B cell (primary cell): ENCODE measurements around the gene NCLN. TPM values are rescaled to one million over a fixed set of nuclear protein-coding genes. Genes with fewer than 3 reads are reported as not detected.
A peak's percentile ranks its signal among the peaks of the same experiment; 100 is the strongest.

Source experiments
- ATAC-seq: fragments of 200-7000 bp; cut with Tn5 transposase; one replicate; pipeline ENCODE4 v1.10.0; 2021; ENCODE audit warnings: low read depth, mild to moderate bottlenecking, moderate number of reproducible peaks, moderate library complexity
- CTCF ChIA-PET: fragments of 350-600 bp; sonication (Branson Sonifier 250); formaldehyde crosslinking; loops from one replicate; lab custom pipeline; 2021; ENCODE audit warnings: antibody characterized with exemption, inconsistent platforms; lab: Charles Lee
- POLR2A ChIA-PET: fragments of 350-600 bp; sonication (Branson Sonifier 250); formaldehyde crosslinking; loops from one replicate; lab custom pipeline; 2021; ENCODE audit warnings: antibody characterized with exemption; lab: Charles Lee
- DNase-seq: peaks from one replicate; pipeline ENCODE4 v3.0.0; 2013
- H2AFZ ChIP-seq: 2 replicates; pipeline ENCODE4 v1.6.1; 2012; ENCODE audit warnings: mild to moderate bottlenecking, low read depth, low read length; ENCODE audit not compliant: insufficient read depth, poor library complexity, severe bottlenecking
- H3K27ac ChIP-seq, 2 donors: 1 replicate in 1 of 2; 2 replicates in 1 of 2; pipeline ENCODE4 v1.5.1; 2012 to 2013; ENCODE audit warnings: low read length in 2 of 2, mild to moderate bottlenecking in 2 of 2, moderate library complexity in 1 of 2
- H3K27me3 ChIP-seq, 4 experiments: fragments of 200-600 bp in 1 of 4; sonication (generic) in 1 of 4; replicated peaks in 1 of 4; 1 replicate in 2 of 4; 2 replicates in 2 of 4; pipeline versions ENCODE4 v1.6.1 to v1.7.0; 2013 to 2016; ENCODE audit warnings: low read length in 3 of 4, mild to moderate bottlenecking in 2 of 4, mixed read lengths in 1 of 4, moderate library complexity in 1 of 4; ENCODE audit not compliant: insufficient read depth in 4 of 4, control insufficient read depth in 3 of 4; ENCODE audit errors: control extremely low read depth in 1 of 4
- H3K36me3 ChIP-seq, 2 experiments: replicated peaks in 1 of 2; 1 replicate in 1 of 2; 2 replicates in 1 of 2; pipeline versions ENCODE4 v1.6.1 to v1.7.1; 2013; ENCODE audit warnings: low read length in 1 of 2; ENCODE audit not compliant: insufficient read depth in 2 of 2, control insufficient read depth in 1 of 2; ENCODE audit errors: control extremely low read depth in 1 of 2, extremely low read depth in 1 of 2
- H3K4me1 ChIP-seq, 2 donors: fragments of 200-600 bp in 1 of 2; sonication (generic) in 1 of 2; 1 replicate in 1 of 2; 2 replicates in 1 of 2; pipeline versions ENCODE4 v1.5.1 to v1.6.1; 2013 to 2017; ENCODE audit warnings: low read length in 2 of 2; ENCODE audit not compliant: control insufficient read depth in 2 of 2, insufficient read depth in 2 of 2
- H3K4me2 ChIP-seq: replicated peaks from 2 replicates; pipeline ENCODE3; 2012; ENCODE audit warnings: mild to moderate bottlenecking, low read depth, low read length; ENCODE audit not compliant: poor library complexity, severe bottlenecking
- H3K4me3 ChIP-seq, 5 experiments: fragments of 200-600 bp in 1 of 5; sonication (generic) in 1 of 5; 1 replicate in 3 of 5; 2 replicates in 2 of 5; pipeline versions ENCODE4 v1.5.1 to v1.7.0; 2011 to 2016; ENCODE audit warnings: low read length in 4 of 5, mild to moderate bottlenecking in 4 of 5, low read depth in 2 of 5, control low read depth in 1 of 5, moderate library complexity in 1 of 5; ENCODE audit not compliant: insufficient read depth in 1 of 5; ENCODE audit errors: control extremely low read depth in 1 of 5, extremely low read depth in 1 of 5
- H3K79me2 ChIP-seq: fragments of 200-600 bp; sonication (generic); one replicate; pipeline ENCODE4 v1.6.0; 2016; ENCODE audit warnings: low read length; ENCODE audit not compliant: control insufficient read depth, insufficient read depth
- H3K9ac ChIP-seq: fragments of 200-600 bp; sonication (generic); 2 replicates; pipeline ENCODE4 v1.6.1; 2017; ENCODE audit warnings: mild to moderate bottlenecking, low read length, moderate library complexity
- H3K9me3 ChIP-seq, 3 donors: one replicate each; pipeline versions ENCODE4 v1.6.1 to v1.7.1; 2013; ENCODE audit warnings: low read length in 2 of 3; ENCODE audit not compliant: control insufficient read depth in 2 of 3, insufficient read depth in 1 of 3; ENCODE audit errors: control extremely low read depth in 1 of 3
- H4K20me1 ChIP-seq: 2 replicates; pipeline ENCODE4 v1.6.0; 2012; ENCODE audit warnings: mild to moderate bottlenecking, low read length; ENCODE audit not compliant: insufficient read depth, control insufficient read depth, poor library complexity, severe bottlenecking
- H3K27ac Mint-ChIP-seq: one replicate; pipeline ENCODE4 v1.8.0; 2021; ENCODE audit warnings: mixed read lengths
- H3K27me3 Mint-ChIP-seq: one replicate; pipeline ENCODE4 v1.8.0; 2021; ENCODE audit warnings: mixed read lengths
- H3K4me1 Mint-ChIP-seq: one replicate; pipeline ENCODE4 v1.8.0; 2021; ENCODE audit warnings: mixed read lengths
- H3K4me3 Mint-ChIP-seq: one replicate; pipeline ENCODE4 v1.8.0; 2021; ENCODE audit warnings: mixed read lengths
- H3K9me3 Mint-ChIP-seq: one replicate; pipeline ENCODE4 v1.8.0; 2022; ENCODE audit warnings: mixed read lengths; ENCODE audit not compliant: insufficient read depth
- CTCF ChIP-seq: fragments of 200-600 bp; IDR thresholded peaks from one replicate; pipeline ENCODE4 v1.8.0; 2022; ENCODE audit warnings: antibody characterized with exemption, mild to moderate bottlenecking
- EZH2 ChIP-seq: IDR thresholded peaks from 2 replicates; pipeline ENCODE4 v1.6.1; 2012; ENCODE audit warnings: borderline replicate concordance, low read depth, mild to moderate bottlenecking, moderate library complexity, low read length; ENCODE audit not compliant: insufficient read depth, poor library complexity, severe bottlenecking
- WGBS: methylation state at CpG from one replicate; pipeline ENCODE4 v1.1.5; 2013; ENCODE audit warnings: missing lambda C conversion rate; ENCODE audit not compliant: insufficient coverage; 5-methylcytosine and 5-hydroxymethylcytosine counted together
- intact Hi-C: fragments of 100-400 bp; cut with micrococcal nuclease; formaldehyde crosslinking; loops from one replicate; pipeline ENCODE4 v1.10.0; 2022
- polyA plus RNA-seq: library from polyadenylated mRNA; depleted of rRNA; stranded (reverse); fragments of >200 nt; gene quantifications from 2 replicates; pipeline ENCODE4 v1.2.3, GENCODE V29; 2012
- total RNA-seq, 2 donors: library from RNA; stranded (reverse); fragments of 120-200 nt in 1 of 2; gene quantifications; 1 replicate in 1 of 2; 2 replicates in 1 of 2; pipeline versions ENCODE4 v1.2.3 to v1.2.4, GENCODE V29; 2013 to 2022

The NCLN gene
- total and polyA plus RNA-seq, 2 donors (not counting 1 experiment from before 2014, with no cell fraction given) = 55.0 to 82.0 TPM

- peaks cover 0 to 4% (median 0%) of the 10 kb centered on the region in 3 donors for H3K9me3 ChIP-seq
- POLR2A ChIA-PET = no interaction called here
- peaks cover 20% of the 10 kb centered on the region for H3K27me3 Mint-ChIP-seq
- H3K4me1 Mint-ChIP-seq = peaks cover 7% of the 10 kb centered on the region
- H3K27ac Mint-ChIP-seq = no peak overlapping the region
- H3K4me3 ChIP-seq = no peak overlapping the region
- CTCF ChIA-PET = no interaction called here
- no peaks in the 10 kb centered on the region for H3K36me3 ChIP-seq
- H3K27me3 ChIP-seq = peaks cover 0 to 61% (median 19%) of the 10 kb centered on the region in 4 experiments
- ATAC-seq (no peak), DNase-seq (no peak)
- no peak overlapping the region for H3K4me2 ChIP-seq
- H3K9me3 Mint-ChIP-seq = no peaks in the 10 kb centered on the region
- no peak overlapping the region for H3K27ac ChIP-seq
- H3K9ac ChIP-seq = no peak overlapping the region
- no peak overlapping the region for H3K4me3 Mint-ChIP-seq
- H3K79me2 ChIP-seq = no peaks in the 10 kb centered on the region
- WGBS = 2% methylated on average over 5 of the region's 9 CpGs
- H3K4me1 ChIP-seq = peaks cover 0 to 5% of the 10 kb centered on the region in 2 donors
- TF ChIP-seq EZH2 (no peak), CTCF (no peak)
- no peak overlapping the region for H2AFZ ChIP-seq
- no peaks in the 10 kb centered on the region for H4K20me1 ChIP-seq
- intact Hi-C loops = no loop called here
Observed at GRCh38 chr19:3225169-3225485, 39.4 kb downstream of the NCLN start.

GRCh38 chr19:3225677-3226093 lies 40.0 kb downstream of the NCLN start:
- ATAC-seq (no peak), DNase-seq (peak; percentile 27)
- peak overlapping the region; percentile 29 for H3K4me3 Mint-ChIP-seq
- Histone ChIP-seq H3K4me1 (peaks cover 0 to 5% of the 10 kb centered on the region in 2 donors), H3K4me3 (no peak overlapping the region), H3K79me2 (no peaks in the 10 kb centered on the region), H3K4me2 (no peak overlapping the region), H4K20me1 (no peaks in the 10 kb centered on the region), H3K27ac (no peak overlapping the region), H3K27me3 (peaks cover 0 to 66% (median 19%) of the 10 kb centered on the region in 4 experiments), H3K36me3 (no peaks in the 10 kb centered on the region), H3K9ac (no peak overlapping the region), H3K9me3 (peaks cover 0 to 8% (median 0%) of the 10 kb centered on the region in 3 donors), H2AFZ (no peak overlapping the region)
- WGBS = 50% methylated on average over 11 of the region's 16 CpGs
- intact Hi-C loops = no loop called here
- peaks cover 7% of the 10 kb centered on the region for H3K4me1 Mint-ChIP-seq
- no peaks in the 10 kb centered on the region for H3K9me3 Mint-ChIP-seq
- ChIA-PET CTCF (no interaction called here), POLR2A (no interaction called here)
- TF ChIP-seq EZH2 (no peak), CTCF (no peak)
- peaks cover 20% of the 10 kb centered on the region for H3K27me3 Mint-ChIP-seq
- no peak overlapping the region for H3K27ac Mint-ChIP-seq
